Activated CD4-positive, alpha-beta memory T cell treated with anti-CD3 and anti-CD28 coated beads for 36 hours (primary cell): Measurements from ENCODE around the gene MALSU1. TPM values are rescaled to one million over a fixed set of nuclear protein-coding genes. Genes with fewer than 3 reads are reported as not detected.

ENCODE experiments used
- CTCF ChIA-PET: fragments of 350-600 bp; sonication (Branson Sonifier 250); formaldehyde crosslinking; loops from one replicate; lab custom pipeline; 2021; ENCODE audit warnings: antibody characterized with exemption, inconsistent platforms; lab: Charles Lee
- POLR2A ChIA-PET: fragments of 350-600 bp; sonication (Branson Sonifier 250); formaldehyde crosslinking; loops from one replicate; lab custom pipeline; 2021; ENCODE audit warnings: antibody characterized with exemption; lab: Charles Lee
- DNase-seq: peaks from one replicate; pipeline ENCODE4 v3.0.0-alpha.2; 2020
- H3K27ac Mint-ChIP-seq: one replicate; pipeline ENCODE4 v1.8.0; 2021; ENCODE audit warnings: mixed read lengths
- H3K27me3 Mint-ChIP-seq: one replicate; pipeline ENCODE4 v1.8.0; 2021; ENCODE audit warnings: mixed read lengths
- H3K36me3 Mint-ChIP-seq: one replicate; pipeline ENCODE4 v1.8.0; 2021; ENCODE audit warnings: mixed read lengths
- H3K4me1 Mint-ChIP-seq: one replicate; pipeline ENCODE4 v1.8.0; 2021; ENCODE audit warnings: low read depth, mixed read lengths
- H3K4me3 Mint-ChIP-seq: one replicate; pipeline ENCODE4 v1.8.0; 2021; ENCODE audit warnings: mild to moderate bottlenecking, mixed read lengths
- H3K9me3 Mint-ChIP-seq: one replicate; pipeline ENCODE4 v1.8.0; 2021; ENCODE audit warnings: mixed read lengths
- intact Hi-C: fragments of 100-400 bp; cut with micrococcal nuclease; formaldehyde crosslinking; loops from one replicate; pipeline ENCODE4 v1.15.1; 2023
- total RNA-seq, 2 experiments: library from RNA; stranded (reverse); gene quantifications; one replicate each; pipeline ENCODE4 v1.2.3, GENCODE V29; 2021

The MALSU1 gene
- 100 to 1,000 TPM; 100 to 101 TPM for total RNA-seq

- peaks cover 36% of the 10 kb centered on the region for H3K4me1 Mint-ChIP-seq
- peak within 1 kb of the TSS; percentile 96 for H3K4me3 Mint-ChIP-seq
- H3K27ac Mint-ChIP-seq: peak within 1 kb of the TSS; percentile 97
- DNase-seq: peak; percentile 98
- CTCF ChIA-PET: interaction anchor here (1.0 to 1.5 kb wide), 5 partner anchors 20 to 248 kb away, joined by 3 to 5 read pairs (median 3); no protein-coding TSS in a partner anchor
- H3K36me3 Mint-ChIP-seq: peaks cover 18% of the 10 kb centered on the region
- no peaks in the 10 kb centered on the region for H3K9me3 Mint-ChIP-seq
- POLR2A ChIA-PET: interaction anchor here (1.0 to 1.5 kb wide), 3 partner anchors 21 to 225 kb away, joined by 3 to 6 read pairs (median 4); no protein-coding TSS in a partner anchor
- H3K27me3 Mint-ChIP-seq: peaks cover 3% of the 10 kb centered on the region
- intact Hi-C loops: loop anchor here (1.0 to 2.0 kb wide), 9 partner anchors 10 to 296 kb away; partner anchors contain the start of genes KLHL7, NUP42 and TRA2A
Observed at GRCh38 chr7:23298885-23299769, at the start of gene MALSU1. MALSU1 (plus strand) TSS chr7:23299339; CDS start chr7:23299353, 14 bp downstream.

GRCh38 chr7:23249486-23249885, 49.7 kb upstream of the MALSU1 start:
- DNase-seq: no peak
- POLR2A ChIA-PET: no interaction called here
- CTCF ChIA-PET: no interaction called here
- intact Hi-C loops: no loop called here
- Mint-ChIP-seq H3K36me3 (no peaks in the 10 kb centered on the region), H3K9me3 (no peaks in the 10 kb centered on the region), H3K4me3 (no peak overlapping the region), H3K27ac (no peak overlapping the region), H3K4me1 (peaks cover 3% of the 10 kb centered on the region), H3K27me3 (peaks cover 62% of the 10 kb centered on the region)

GRCh38 chr7:23254051-23254681, 45.0 kb upstream of the MALSU1 start:
- intact Hi-C loops: no loop called here
- Mint-ChIP-seq H3K27me3 (peaks cover 49% of the 10 kb centered on the region), H3K4me3 (no peak overlapping the region), H3K27ac (no peak overlapping the region), H3K36me3 (no peaks in the 10 kb centered on the region), H3K9me3 (no peaks in the 10 kb centered on the region), H3K4me1 (no peaks in the 10 kb centered on the region)
- ChIA-PET CTCF (interaction anchor here (1.0 to 2.5 kb wide), 2 partner anchors 19 kb away, joined by 4 to 9 read pairs; no protein-coding TSS in a partner anchor), POLR2A (no interaction called here)
- no peak for DNase-seq

GRCh38 chr7:23256731-23257130, 42.4 kb upstream of the MALSU1 start:
- Mint-ChIP-seq H3K27me3 (peaks cover 32% of the 10 kb centered on the region), H3K4me3 (no peak overlapping the region), H3K9me3 (no peaks in the 10 kb centered on the region), H3K36me3 (no peaks in the 10 kb centered on the region), H3K27ac (no peak overlapping the region), H3K4me1 (no peaks in the 10 kb centered on the region)
- DNase-seq: no peak
- ChIA-PET POLR2A (no interaction called here), CTCF (no interaction called here)
- intact Hi-C loops: no loop called here

GRCh38 chr7:23260371-23260770, 38.8 kb upstream of the MALSU1 start:
- Mint-ChIP-seq H3K9me3 (no peaks in the 10 kb centered on the region), H3K4me3 (no peak overlapping the region), H3K27ac (no peak overlapping the region), H3K4me1 (peaks cover 7% of the 10 kb centered on the region), H3K27me3 (peaks cover 15% of the 10 kb centered on the region), H3K36me3 (no peaks in the 10 kb centered on the region)
- POLR2A ChIA-PET: no interaction called here
- CTCF ChIA-PET: interaction anchor here (8.3 kb wide), 1 partner anchor 14 kb away, joined by 129 read pairs; no protein-coding TSS in a partner anchor
- DNase-seq: no peak
- intact Hi-C loops: loop anchor here (5.0 kb wide), 1 partner anchor 173 kb away; no protein-coding TSS in a partner anchor

- intact Hi-C loops: loop anchor here (1.0 to 5.0 kb wide), 2 partner anchors 11 to 175 kb away; no protein-coding TSS in a partner anchor
- CTCF ChIA-PET: interaction anchor here (0.6 to 8.3 kb wide), 8 partner anchors 10 to 218 kb away, joined by 3 to 129 read pairs (median 4); partner anchors contain the start of gene MALSU1
- no peak overlapping the region for H3K4me3 Mint-ChIP-seq
- no peaks in the 10 kb centered on the region for H3K36me3 Mint-ChIP-seq
- no peaks in the 10 kb centered on the region for H3K9me3 Mint-ChIP-seq
- peaks cover 10% of the 10 kb centered on the region for H3K4me1 Mint-ChIP-seq
- peak; percentile 73 for DNase-seq
- POLR2A ChIA-PET: no interaction called here
- H3K27ac Mint-ChIP-seq: no peak overlapping the region
- H3K27me3 Mint-ChIP-seq: peaks cover 7% of the 10 kb centered on the region
Observed at GRCh38 chr7:23261843-23262452, 37.2 kb upstream of the MALSU1 start.

- Mint-ChIP-seq H3K27ac (no peak overlapping the region), H3K36me3 (no peaks in the 10 kb centered on the region), H3K27me3 (peaks cover 3% of the 10 kb centered on the region), H3K4me1 (peaks cover 10% of the 10 kb centered on the region), H3K4me3 (no peak overlapping the region), H3K9me3 (no peaks in the 10 kb centered on the region)
- CTCF ChIA-PET: interaction anchor here (0.7 to 8.3 kb wide), 4 partner anchors 9 to 198 kb away, joined by 3 to 129 read pairs (median 3); partner anchors contain the start of gene MALSU1
- intact Hi-C loops: loop anchor here (5.0 kb wide), 1 partner anchor 178 kb away; no protein-coding TSS in a partner anchor
- DNase-seq: peak; percentile 50
- POLR2A ChIA-PET: interaction anchor here (0.6 kb wide), 1 partner anchor 141 kb away, joined by 5 read pairs; no protein-coding TSS in a partner anchor
Observed at GRCh38 chr7:23264916-23265458, 34.2 kb upstream of the MALSU1 start.

GRCh38 chr7:23266918-23267317, 32.2 kb upstream of the MALSU1 start:
- ChIA-PET POLR2A (no interaction called here), CTCF (interaction anchor here (3.3 to 8.3 kb wide), 2 partner anchors 7 to 280 kb away, joined by 8 to 129 read pairs; no protein-coding TSS in a partner anchor)
- no peak overlapping the region for H3K4me3 Mint-ChIP-seq
- peaks cover 3% of the 10 kb centered on the region for H3K27me3 Mint-ChIP-seq
- no peak for DNase-seq
- H3K9me3 Mint-ChIP-seq: no peaks in the 10 kb centered on the region
- H3K36me3 Mint-ChIP-seq: no peaks in the 10 kb centered on the region
- H3K27ac Mint-ChIP-seq: no peak overlapping the region
- H3K4me1 Mint-ChIP-seq: peaks cover 10% of the 10 kb centered on the region
- intact Hi-C loops: no loop called here

- Mint-ChIP-seq H3K36me3 (no peaks in the 10 kb centered on the region), H3K27me3 (peaks cover 3% of the 10 kb centered on the region), H3K4me1 (peaks cover 10% of the 10 kb centered on the region), H3K4me3 (no peak overlapping the region), H3K27ac (no peak overlapping the region), H3K9me3 (no peaks in the 10 kb centered on the region)
- DNase-seq: no peak
- ChIA-PET POLR2A (no interaction called here), CTCF (interaction anchor here (3.3 kb wide), 1 partner anchor 279 kb away, joined by 8 read pairs; no protein-coding TSS in a partner anchor)
- intact Hi-C loops: no loop called here
Observed at GRCh38 chr7:23267357-23267756, 31.8 kb upstream of the MALSU1 start.

- intact Hi-C loops: no loop called here
- no peak for DNase-seq
- ChIA-PET CTCF (interaction anchor here (0.9 to 3.3 kb wide), 3 partner anchors 9 to 279 kb away, joined by 3 to 8 read pairs (median 3); no protein-coding TSS in a partner anchor), POLR2A (no interaction called here)
- no peaks in the 10 kb centered on the region for H3K36me3 Mint-ChIP-seq
- H3K4me3 Mint-ChIP-seq: no peak overlapping the region
- H3K27me3 Mint-ChIP-seq: peaks cover 3% of the 10 kb centered on the region
- peaks cover 14% of the 10 kb centered on the region for H3K4me1 Mint-ChIP-seq
- H3K9me3 Mint-ChIP-seq: no peaks in the 10 kb centered on the region
- no peak overlapping the region for H3K27ac Mint-ChIP-seq
Observed at GRCh38 chr7:23268167-23268566, 31.0 kb upstream of the MALSU1 start.

GRCh38 chr7:23268746-23269145, 30.4 kb upstream of the MALSU1 start:
- no peak overlapping the region for H3K27ac Mint-ChIP-seq
- H3K36me3 Mint-ChIP-seq: no peaks in the 10 kb centered on the region
- intact Hi-C loops: no loop called here
- H3K27me3 Mint-ChIP-seq: peaks cover 3% of the 10 kb centered on the region
- H3K4me3 Mint-ChIP-seq: no peak overlapping the region
- CTCF ChIA-PET: interaction anchor here (0.9 to 3.3 kb wide), 4 partner anchors 8 to 278 kb away, joined by 3 to 8 read pairs (median 4); no protein-coding TSS in a partner anchor
- POLR2A ChIA-PET: no interaction called here
- no peak for DNase-seq
- H3K4me1 Mint-ChIP-seq: peaks cover 19% of the 10 kb centered on the region
- no peaks in the 10 kb centered on the region for H3K9me3 Mint-ChIP-seq
